GM18861 (cell line): ENCODE measurements around the gene AGAP4.
"Not testable (repeated sequence)": the region's sequence is repeated elsewhere in the genome, so short reads cannot be mapped to it uniquely, and the experiment has no call there.

Experiments used
- ATAC-seq: cut with Tn5 transposase; IDR thresholded peaks from one replicate; pipeline ENCODE4 v1.9.1; 2021; ENCODE audit not compliant: unreplicated experiment

The AGAP4 gene

GRCh38 chr10:45847400-45847799, at the start of gene AGAP4:
Gene AGAP4 (minus strand): TSS chr10:45847500. CDS start chr10:45847347, 153 bp downstream.
- not testable (repeated sequence) for ATAC-seq

DNA sequence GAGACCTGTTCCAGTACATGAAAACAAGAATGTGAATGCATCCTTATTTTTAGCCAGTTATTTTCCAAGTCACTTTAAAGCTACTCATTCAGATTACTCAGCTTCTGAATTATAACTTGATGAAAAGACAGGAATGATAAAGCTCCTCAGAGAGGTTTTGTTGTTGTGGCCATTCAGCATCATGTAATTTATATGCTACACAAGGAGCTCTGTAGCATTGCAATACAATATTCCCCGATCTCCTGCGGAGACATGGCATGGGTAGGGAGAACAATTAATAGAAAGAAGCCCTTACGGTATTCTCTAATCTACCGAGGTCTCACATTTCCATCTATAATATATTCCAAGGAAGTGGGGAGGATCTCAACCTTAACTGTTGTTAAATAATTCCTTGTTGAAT, 43.4 kb upstream of the AGAP4 start:
- ATAC-seq = not testable (repeated sequence)

GRCh38 chr10:45889539-45890230, 42.4 kb upstream of the AGAP4 start:
- not testable (repeated sequence) for ATAC-seq

DNA sequence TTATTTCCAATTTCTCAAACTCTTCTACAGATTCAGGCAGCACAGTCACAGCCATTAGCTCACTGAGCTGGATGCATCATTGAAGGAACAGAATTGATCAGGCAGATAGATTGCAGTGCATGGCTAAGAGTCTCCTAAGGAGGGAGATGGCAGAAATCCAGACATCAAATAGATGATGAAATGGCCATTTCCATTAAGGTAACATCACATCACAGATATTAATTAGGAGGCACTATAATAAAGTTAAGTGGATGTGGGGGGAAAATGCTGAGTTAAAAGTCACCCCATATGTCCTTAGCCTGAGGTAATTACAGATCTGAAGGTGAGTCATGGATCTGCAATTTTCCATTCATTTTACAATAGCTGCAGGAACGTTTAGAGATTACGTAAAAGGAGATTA, 35.6 kb upstream of the AGAP4 start:
- ATAC-seq = not testable (repeated sequence)

DNA sequence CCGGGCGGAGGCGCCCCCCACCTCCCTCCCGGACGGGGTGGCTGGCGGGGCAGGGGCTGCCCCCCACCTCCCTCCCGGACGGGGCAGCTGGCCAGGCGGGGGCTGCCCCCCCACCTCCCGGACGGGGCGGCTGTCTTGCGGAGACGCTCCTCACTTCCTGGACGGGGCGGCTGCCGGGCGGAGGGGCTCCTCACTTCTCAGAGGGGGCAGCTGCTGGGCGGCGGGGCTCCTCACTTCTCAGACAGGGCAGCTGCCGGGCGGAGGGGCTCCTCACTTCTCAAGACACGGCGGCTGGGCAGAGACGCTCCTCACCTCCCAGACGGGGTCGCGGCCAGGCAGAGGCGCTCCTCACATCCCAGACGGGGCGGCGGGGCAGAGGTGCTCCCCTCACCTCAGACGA, 18.1 kb upstream of the AGAP4 start:
- ATAC-seq = not testable (repeated sequence)

GRCh38 chr10:45864264-45864663, 17.0 kb upstream of the AGAP4 start:
- not testable (repeated sequence) for ATAC-seq

GRCh38 chr10:45863632-45864031, 16.3 kb upstream of the AGAP4 start:
- ATAC-seq = not testable (repeated sequence)

- not testable (repeated sequence) for ATAC-seq
Observed at GRCh38 chr10:45857931-45858330, 10.6 kb upstream of the AGAP4 start.

DNA sequence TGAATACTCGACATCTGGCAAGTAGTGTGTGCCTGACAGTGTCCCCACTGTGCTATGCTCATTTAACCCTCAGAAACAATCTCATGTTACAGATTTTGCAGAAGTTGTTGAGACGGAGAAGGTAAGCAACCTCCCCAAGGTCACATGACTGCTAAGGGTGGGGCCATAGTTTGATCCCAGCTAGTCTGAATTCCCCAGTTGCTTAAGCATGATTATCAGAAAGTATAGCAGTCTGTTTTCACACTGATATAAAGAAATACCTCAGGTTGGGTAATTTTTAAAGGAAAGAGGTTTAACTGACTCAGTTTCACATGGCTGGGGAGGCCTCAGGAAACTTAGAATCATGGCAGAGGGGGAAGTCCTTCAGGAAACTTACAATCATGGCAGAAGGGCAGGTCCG, 1.2 kb upstream of the AGAP4 start:
- ATAC-seq = not testable (repeated sequence)

- not testable (repeated sequence) for ATAC-seq
Observed at GRCh38 chr10:45822918-45823317, 24.4 kb downstream of the AGAP4 start.

DNA sequence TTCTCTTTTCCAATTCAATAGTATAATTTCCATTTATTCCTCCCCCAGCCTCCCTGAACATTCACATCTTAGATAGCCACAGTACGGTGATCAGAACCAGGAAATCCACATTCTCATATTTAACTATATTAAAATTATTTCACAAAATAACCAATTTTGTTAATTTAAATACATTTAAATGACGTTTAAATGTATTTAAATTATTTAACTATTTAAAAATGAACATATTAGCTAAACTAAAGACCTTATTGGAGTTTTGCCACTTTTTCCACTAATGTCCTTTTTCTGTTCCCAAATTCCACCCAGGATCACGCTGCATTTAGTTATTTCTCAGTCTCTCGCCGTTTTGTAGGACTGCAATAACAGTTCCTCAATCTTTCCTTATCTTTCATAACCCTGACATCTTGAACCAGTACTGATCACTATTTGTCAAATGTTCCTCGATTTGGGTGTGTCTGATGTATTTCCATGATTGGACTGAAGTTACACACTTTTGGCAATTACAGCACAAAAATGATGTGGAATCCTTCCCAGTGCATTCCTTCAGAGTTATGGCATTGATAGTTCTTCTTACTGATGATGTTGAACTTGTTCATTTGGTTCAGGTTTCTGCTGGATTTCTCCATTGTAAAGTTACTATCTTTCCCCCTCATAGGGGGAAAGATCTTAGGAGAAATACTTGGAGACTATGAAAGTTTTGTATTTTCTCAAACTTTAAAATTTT, 27.0 kb downstream of the AGAP4 start:
- ATAC-seq = not testable (repeated sequence)

- no peak for ATAC-seq
Observed at GRCh38 chr10:45819552-45819951, 27.7 kb downstream of the AGAP4 start.

DNA sequence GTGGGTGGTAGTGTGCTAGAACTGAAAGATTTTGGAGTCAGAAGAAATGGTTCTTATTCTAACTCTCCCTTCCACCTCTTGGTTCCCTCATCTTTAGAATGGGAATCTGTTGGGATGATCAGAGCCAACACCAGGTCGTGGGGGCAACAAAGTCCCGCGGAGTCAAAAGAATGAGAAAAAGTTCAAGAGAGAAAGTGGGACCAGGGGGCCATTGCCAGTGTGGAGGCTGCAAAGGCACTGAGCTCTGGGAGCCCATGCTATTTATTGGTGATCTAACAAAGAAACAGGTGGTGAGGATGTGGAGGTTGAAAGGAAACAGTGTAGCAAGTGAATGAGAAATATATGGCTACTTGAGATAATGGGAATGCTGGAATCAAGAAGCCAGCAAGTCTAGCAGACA, 29.4 kb downstream of the AGAP4 start:
- no peak for ATAC-seq

GRCh38 chr10:45817130-45817859, 30.0 kb downstream of the AGAP4 start:
- no peak for ATAC-seq

DNA sequence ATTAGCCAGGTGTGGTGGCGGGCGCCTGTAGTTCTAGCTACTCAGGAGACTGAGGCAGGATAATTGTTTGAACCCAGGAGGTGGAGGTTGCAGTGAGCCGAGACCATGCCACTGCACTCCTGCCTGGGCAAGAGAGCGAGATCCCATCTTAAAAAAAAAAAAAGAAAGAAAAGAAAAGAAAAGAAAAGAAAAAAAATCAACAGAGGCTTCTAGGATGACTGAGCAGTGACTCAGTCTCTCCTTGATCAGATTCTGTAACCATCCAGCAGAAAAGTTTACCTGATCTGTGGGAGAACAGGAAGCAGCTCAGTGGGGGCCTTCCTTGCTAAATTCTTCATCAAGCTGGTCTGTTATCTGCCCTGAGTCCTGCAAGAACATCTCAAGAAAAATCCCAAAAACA, 33.2 kb downstream of the AGAP4 start:
- not testable (repeated sequence) for ATAC-seq

DNA sequence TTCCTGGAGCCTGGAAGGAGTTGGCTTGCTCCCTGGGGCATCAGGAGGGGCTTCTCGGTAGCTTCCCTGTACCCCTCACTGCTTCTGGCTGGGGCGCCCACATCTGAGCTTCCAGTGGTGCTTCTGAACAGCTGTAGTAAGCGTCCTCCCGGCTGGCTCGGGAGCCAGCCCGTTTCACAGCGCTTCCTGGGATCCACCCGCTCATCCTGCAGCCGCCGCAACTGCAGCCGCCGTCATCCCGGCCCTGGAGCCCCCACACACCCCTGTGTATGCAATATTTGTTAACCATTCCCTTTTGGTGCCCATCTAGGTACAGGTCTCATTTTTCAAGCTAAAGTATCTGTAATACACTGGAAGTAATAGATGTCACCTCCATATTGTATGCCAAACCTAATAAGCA, 34.3 kb downstream of the AGAP4 start:
- not testable (repeated sequence) for ATAC-seq

GRCh38 chr10:45811075-45811474, 36.2 kb downstream of the AGAP4 start:
- ATAC-seq = no peak

DNA sequence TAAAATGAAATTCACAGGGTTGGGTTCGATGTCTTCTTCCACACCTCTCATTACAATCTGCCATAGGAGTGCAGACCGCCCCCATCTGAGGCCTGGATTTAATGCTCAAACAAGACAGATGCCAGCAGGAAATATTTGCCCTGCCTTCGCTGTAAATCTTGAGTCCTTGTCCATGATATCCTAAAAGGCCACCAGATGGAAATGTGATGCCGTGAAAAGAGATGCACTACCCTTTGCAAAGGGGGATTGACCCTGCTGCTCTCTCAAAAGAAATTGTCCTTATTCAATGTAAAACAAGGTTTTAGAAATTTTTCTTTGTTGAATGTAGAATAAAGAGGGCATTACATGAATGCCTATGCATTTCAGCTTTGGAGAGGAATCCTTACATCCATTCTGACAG, 37.5 kb downstream of the AGAP4 start:
- no peak for ATAC-seq

DNA sequence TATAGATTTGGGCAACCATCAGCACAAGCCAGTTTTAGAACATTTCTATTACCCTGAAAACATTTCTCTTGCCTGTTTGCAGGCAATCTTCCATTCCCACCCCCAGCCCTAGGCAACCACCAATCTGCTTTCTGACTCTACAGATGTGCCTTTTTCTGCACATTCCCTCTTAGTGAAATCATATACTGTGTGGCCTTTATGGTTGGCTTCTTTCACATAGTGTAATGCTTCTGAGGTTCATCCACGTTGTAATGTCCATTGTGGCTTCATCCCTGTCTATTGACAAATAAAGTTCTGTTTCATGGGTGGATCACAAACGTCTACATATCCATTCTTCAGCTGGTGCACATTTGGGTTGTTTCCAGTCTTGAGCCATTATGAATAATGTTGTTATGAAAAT, 42.3 kb downstream of the AGAP4 start:
- ATAC-seq = not testable (repeated sequence)

GRCh38 chr10:45803060-45804010, 44.0 kb downstream of the AGAP4 start:
- ATAC-seq = not testable (repeated sequence)

GRCh38 chr10:45794761-45795160, 52.5 kb downstream of the AGAP4 start:
- not testable (repeated sequence) for ATAC-seq
